ENCODE results near the gene MLIP. TPM values are rescaled to one million over a fixed set of nuclear protein-coding genes. Genes with fewer than 3 reads are reported as not detected.

Gene MLIP
- total and polyA plus RNA-seq, 2 experiments from 2014 or later, result not detected

DNA sequence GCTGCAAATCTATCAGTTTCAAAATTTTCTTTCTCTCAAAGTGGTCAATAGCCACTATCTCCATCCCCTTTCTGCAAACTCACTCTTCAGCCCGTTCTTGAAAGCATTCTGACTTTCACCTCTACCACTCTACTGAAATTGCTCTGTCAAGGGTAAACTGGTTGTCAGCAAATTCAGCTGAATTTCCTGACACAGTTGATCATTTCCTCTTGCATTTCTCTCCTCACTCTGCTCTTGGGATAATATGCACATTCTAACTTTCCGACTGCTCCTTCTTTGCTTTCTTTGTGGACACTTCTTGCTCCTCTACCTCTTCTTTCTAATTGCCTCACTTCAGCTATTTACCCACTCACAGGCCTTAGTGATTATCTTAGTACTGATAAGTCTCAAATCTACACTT lies 123.3 kb downstream of the MLIP start:
- no peaks in the 10 kb centered on the region for H4K20me1 ChIP-seq (replicated peaks; ENCODE audit: insufficient read depth)
- H3K36me3 ChIP-seq (ENCODE audit: insufficient read depth), result no peaks in the 10 kb centered on the region
- H3K9me2 ChIP-seq (ENCODE audit: insufficient read depth), result 0 out of 2 replicates have a peak, but pooled peaks cover 2% of the 10 kb centered on the region
- TF ChIP-seq, protein P1, sequence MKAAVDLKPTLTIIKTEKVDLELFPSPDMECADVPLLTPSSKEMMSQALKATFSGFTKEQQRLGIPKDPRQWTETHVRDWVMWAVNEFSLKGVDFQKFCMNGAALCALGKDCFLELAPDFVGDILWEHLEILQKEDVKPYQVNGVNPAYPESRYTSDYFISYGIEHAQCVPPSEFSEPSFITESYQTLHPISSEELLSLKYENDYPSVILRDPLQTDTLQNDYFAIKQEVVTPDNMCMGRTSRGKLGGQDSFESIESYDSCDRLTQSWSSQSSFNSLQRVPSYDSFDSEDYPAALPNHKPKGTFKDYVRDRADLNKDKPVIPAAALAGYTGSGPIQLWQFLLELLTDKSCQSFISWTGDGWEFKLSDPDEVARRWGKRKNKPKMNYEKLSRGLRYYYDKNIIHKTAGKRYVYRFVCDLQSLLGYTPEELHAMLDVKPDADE (IDR thresholded peaks at IDR 0.05), result no peak
- no peak for TF ChIP-seq POLR2AphosphoS5 (IDR thresholded peaks at IDR 0.05; ENCODE audit: low read depth)
- TF ChIP-seq STAT1 (IDR thresholded peaks at IDR 0.05; ENCODE audit: unreplicated experiment), result no peak
- TF ChIP-seq JUNB (IDR thresholded peaks at IDR 0.05; ENCODE audit: unreplicated experiment), result no peak
- TF ChIP-seq, protein P2, sequence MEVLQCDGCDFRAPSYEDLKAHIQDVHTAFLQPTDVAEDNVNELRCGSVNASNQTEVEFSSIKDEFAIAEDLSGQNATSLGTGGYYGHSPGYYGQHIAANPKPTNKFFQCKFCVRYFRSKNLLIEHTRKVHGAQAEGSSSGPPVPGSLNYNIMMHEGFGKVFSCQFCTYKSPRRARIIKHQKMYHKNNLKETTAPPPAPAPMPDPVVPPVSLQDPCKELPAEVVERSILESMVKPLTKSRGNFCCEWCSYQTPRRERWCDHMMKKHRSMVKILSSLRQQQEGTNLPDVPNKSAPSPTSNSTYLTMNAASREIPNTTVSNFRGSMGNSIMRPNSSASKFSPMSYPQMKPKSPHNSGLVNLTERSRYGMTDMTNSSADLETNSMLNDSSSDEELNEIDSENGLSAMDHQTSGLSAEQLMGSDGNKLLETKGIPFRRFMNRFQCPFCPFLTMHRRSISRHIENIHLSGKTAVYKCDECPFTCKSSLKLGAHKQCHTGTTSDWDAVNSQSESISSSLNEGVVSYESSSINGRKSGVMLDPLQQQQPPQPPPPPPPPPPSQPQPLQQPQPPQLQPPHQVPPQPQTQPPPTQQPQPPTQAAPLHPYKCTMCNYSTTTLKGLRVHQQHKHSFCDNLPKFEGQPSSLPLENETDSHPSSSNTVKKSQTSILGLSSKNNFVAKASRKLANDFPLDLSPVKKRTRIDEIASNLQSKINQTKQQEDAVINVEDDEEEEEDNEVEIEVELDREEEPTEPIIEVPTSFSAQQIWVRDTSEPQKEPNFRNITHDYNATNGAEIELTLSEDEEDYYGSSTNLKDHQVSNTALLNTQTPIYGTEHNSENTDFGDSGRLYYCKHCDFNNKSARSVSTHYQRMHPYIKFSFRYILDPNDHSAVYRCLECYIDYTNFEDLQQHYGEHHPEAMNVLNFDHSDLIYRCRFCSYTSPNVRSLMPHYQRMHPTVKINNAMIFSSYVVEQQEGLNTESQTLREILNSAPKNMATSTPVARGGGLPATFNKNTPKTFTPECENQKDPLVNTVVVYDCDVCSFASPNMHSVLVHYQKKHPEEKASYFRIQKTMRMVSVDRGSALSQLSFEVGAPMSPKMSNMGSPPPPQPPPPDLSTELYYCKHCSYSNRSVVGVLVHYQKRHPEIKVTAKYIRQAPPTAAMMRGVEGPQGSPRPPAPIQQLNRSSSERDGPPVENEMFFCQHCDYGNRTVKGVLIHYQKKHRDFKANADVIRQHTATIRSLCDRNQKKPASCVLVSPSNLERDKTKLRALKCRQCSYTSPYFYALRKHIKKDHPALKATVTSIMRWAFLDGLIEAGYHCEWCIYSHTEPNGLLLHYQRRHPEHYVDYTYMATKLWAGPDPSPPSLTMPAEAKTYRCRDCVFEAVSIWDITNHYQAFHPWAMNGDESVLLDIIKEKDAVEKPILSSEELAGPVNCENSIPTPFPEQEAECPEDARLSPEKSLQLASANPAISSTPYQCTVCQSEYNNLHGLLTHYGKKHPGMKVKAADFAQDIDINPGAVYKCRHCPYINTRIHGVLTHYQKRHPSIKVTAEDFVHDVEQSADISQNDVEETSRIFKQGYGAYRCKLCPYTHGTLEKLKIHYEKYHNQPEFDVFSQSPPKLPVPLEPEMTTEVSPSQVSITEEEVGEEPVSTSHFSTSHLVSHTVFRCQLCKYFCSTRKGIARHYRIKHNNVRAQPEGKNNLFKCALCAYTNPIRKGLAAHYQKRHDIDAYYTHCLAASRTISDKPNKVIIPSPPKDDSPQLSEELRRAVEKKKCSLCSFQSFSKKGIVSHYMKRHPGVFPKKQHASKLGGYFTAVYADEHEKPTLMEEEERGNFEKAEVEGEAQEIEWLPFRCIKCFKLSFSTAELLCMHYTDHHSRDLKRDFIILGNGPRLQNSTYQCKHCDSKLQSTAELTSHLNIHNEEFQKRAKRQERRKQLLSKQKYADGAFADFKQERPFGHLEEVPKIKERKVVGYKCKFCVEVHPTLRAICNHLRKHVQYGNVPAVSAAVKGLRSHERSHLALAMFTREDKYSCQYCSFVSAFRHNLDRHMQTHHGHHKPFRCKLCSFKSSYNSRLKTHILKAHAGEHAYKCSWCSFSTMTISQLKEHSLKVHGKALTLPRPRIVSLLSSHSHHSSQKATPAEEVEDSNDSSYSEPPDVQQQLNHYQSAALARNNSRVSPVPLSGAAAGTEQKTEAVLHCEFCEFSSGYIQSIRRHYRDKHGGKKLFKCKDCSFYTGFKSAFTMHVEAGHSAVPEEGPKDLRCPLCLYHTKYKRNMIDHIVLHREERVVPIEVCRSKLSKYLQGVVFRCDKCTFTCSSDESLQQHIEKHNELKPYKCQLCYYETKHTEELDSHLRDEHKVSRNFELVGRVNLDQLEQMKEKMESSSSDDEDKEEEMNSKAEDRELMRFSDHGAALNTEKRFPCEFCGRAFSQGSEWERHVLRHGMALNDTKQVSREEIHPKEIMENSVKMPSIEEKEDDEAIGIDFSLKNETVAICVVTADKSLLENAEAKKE (CRISPR knock-in tag; IDR thresholded peaks at IDR 0.05), result no peak
- TF ChIP-seq CREB1 (CRISPR knock-in tag; IDR thresholded peaks at IDR 0.05; ENCODE audit: low read depth), result no peak
- TF ChIP-seq EZH2 (IDR thresholded peaks at IDR 0.05; ENCODE audit: low read depth, unreplicated experiment), result no peak
- no peak for TF ChIP-seq EZH2phosphoT487 (IDR thresholded peaks at IDR 0.05; ENCODE audit: unreplicated experiment)
- TF ChIP-seq, protein P3, sequence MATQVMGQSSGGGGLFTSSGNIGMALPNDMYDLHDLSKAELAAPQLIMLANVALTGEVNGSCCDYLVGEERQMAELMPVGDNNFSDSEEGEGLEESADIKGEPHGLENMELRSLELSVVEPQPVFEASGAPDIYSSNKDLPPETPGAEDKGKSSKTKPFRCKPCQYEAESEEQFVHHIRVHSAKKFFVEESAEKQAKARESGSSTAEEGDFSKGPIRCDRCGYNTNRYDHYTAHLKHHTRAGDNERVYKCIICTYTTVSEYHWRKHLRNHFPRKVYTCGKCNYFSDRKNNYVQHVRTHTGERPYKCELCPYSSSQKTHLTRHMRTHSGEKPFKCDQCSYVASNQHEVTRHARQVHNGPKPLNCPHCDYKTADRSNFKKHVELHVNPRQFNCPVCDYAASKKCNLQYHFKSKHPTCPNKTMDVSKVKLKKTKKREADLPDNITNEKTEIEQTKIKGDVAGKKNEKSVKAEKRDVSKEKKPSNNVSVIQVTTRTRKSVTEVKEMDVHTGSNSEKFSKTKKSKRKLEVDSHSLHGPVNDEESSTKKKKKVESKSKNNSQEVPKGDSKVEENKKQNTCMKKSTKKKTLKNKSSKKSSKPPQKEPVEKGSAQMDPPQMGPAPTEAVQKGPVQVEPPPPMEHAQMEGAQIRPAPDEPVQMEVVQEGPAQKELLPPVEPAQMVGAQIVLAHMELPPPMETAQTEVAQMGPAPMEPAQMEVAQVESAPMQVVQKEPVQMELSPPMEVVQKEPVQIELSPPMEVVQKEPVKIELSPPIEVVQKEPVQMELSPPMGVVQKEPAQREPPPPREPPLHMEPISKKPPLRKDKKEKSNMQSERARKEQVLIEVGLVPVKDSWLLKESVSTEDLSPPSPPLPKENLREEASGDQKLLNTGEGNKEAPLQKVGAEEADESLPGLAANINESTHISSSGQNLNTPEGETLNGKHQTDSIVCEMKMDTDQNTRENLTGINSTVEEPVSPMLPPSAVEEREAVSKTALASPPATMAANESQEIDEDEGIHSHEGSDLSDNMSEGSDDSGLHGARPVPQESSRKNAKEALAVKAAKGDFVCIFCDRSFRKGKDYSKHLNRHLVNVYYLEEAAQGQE (IDR thresholded peaks at IDR 0.05; ENCODE audit: unreplicated experiment), result no peak
- TF ChIP-seq, protein P4, sequence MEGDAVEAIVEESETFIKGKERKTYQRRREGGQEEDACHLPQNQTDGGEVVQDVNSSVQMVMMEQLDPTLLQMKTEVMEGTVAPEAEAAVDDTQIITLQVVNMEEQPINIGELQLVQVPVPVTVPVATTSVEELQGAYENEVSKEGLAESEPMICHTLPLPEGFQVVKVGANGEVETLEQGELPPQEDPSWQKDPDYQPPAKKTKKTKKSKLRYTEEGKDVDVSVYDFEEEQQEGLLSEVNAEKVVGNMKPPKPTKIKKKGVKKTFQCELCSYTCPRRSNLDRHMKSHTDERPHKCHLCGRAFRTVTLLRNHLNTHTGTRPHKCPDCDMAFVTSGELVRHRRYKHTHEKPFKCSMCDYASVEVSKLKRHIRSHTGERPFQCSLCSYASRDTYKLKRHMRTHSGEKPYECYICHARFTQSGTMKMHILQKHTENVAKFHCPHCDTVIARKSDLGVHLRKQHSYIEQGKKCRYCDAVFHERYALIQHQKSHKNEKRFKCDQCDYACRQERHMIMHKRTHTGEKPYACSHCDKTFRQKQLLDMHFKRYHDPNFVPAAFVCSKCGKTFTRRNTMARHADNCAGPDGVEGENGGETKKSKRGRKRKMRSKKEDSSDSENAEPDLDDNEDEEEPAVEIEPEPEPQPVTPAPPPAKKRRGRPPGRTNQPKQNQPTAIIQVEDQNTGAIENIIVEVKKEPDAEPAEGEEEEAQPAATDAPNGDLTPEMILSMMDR (conservative IDR thresholded peaks at IDR 0.05; ENCODE audit: low read depth in 2 of 2), result no peak
- no peak for TF ChIP-seq ZNF114 (CRISPR knock-in tag; IDR thresholded peaks at IDR 0.05)
- TF ChIP-seq ZNF331 (CRISPR knock-in tag; IDR thresholded peaks at IDR 0.05; ENCODE audit: low read depth), result no peak
- TF ChIP-seq NANOG (IDR thresholded peaks at IDR 0.05; ENCODE audit: borderline replicate concordance), result no peak
- DNase-seq (ENCODE audit: low spot score), result no peak
- peak overlapping the region; percentile 53; the same call in 1 of the 2 replicates for H2AFZ ChIP-seq
- no peak overlapping the region for H3K27ac ChIP-seq (ENCODE audit: low read depth)
- Mint-ChIP-seq H3K27ac (no peak overlapping the region), H3K9me3 (no peaks in the 10 kb centered on the region), H3K27me3 (ENCODE audit: insufficient read depth, low read depth, poor library complexity) (peaks cover 4% of the 10 kb centered on the region), H3K36me3 (ENCODE audit: low read depth) (no peaks in the 10 kb centered on the region), H3K4me1 (peaks cover 4% of the 10 kb centered on the region; the same call in 2 of the 3 replicates), H3K4me3 (no peak overlapping the region)
- H3K4me1 ChIP-seq (ENCODE audit: insufficient read depth), result no peaks in the 10 kb centered on the region
- no peak overlapping the region for H3K4me3 ChIP-seq
- no peak overlapping the region for H3K4me2 ChIP-seq
- no peaks in the 10 kb centered on the region for H3K27me3 ChIP-seq (ENCODE audit: insufficient read depth)
- H3K79me2 ChIP-seq (replicated peaks; ENCODE audit: insufficient read depth), result no peaks in the 10 kb centered on the region
- H3F3A ChIP-seq (replicated peaks; ENCODE audit: low read depth), result no peaks in the 10 kb centered on the region
- no peak for ATAC-seq
